ENCODE measurements around the gene LOXL4.

DNA sequence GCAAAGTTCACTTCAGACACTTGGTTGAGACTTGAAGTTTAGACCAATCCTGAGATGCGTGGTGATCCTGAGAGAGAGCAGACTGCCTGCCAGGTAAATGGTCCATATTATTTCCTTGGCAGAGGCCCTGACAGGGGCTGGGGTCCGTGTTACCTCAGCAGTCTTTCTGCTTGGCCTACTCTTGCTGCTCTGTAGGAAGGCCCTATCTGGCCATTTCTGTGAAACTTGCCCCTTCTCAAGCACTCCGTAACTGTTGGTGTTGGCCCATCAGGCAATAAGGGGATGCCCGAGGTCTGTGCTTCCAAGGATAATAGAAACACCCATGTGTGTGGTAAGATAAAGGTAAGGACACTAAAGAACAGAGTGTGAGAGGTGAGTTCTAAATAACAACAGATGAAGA lies 20.0 kb downstream of the LOXL4 start:
- TF ChIP-seq CTCF (conservative IDR thresholded peaks at IDR 0.05; ENCODE audit: low read length) = no peak
- no peak for TF ChIP-seq EZH2phosphoT487 (IDR thresholded peaks at IDR 0.05; ENCODE audit: borderline replicate concordance, low read depth, low read length)

Data from OCI-LY7 (cell line).